Neural progenitor cell (in vitro differentiated cells): ENCODE data around the gene PTPRR. TPM values are rescaled to one million over a fixed set of nuclear protein-coding genes. Genes with fewer than 3 reads are reported as not detected.

ENCODE experiments used
- DNase-seq: peaks from one replicate; pipeline ENCODE4 v3.0.0-alpha.2; 2016; ENCODE audit warnings: low spot score
- H2AFZ ChIP-seq: fragments of 200-600 bp; sonication (generic); replicated peaks from 2 replicates; pipeline ENCODE4 v1.6.1; 2016; ENCODE audit warnings: antibody characterized with exemption
- H3F3A ChIP-seq: fragments of 200-600 bp; sonication (generic); 2 replicates; pipeline ENCODE4 v1.6.1; 2016; ENCODE audit warnings: antibody characterized with exemption, low read depth
- H3K27ac ChIP-seq: fragments of 200-600 bp; sonication (generic); 2 replicates; pipeline ENCODE4 v1.5.1; 2016; ENCODE audit warnings: mild to moderate bottlenecking
- H3K27me3 ChIP-seq: fragments of 200-600 bp; sonication (generic); 2 replicates; pipeline ENCODE4 v1.6.1; 2016; ENCODE audit warnings: mild to moderate bottlenecking, moderate library complexity
- H3K36me3 ChIP-seq: fragments of 200-600 bp; sonication (generic); 2 replicates; pipeline ENCODE4 v1.5.1; 2016
- H3K4me1 ChIP-seq: fragments of 200-600 bp; sonication (generic); 2 replicates; pipeline ENCODE4 v1.6.1; 2016; ENCODE audit warnings: mixed run types
- H3K4me2 ChIP-seq: fragments of 200-600 bp; sonication (generic); 2 replicates; pipeline ENCODE4 v1.6.1; 2016
- H3K4me3 ChIP-seq: fragments of 200-600 bp; sonication (generic); 2 replicates; pipeline ENCODE4 v1.5.1; 2016
- H3K79me2 ChIP-seq: fragments of 200-600 bp; sonication (generic); 2 replicates; pipeline ENCODE4 v1.6.1; 2016; ENCODE audit warnings: low read depth
- H3K9ac ChIP-seq: fragments of 200-600 bp; sonication (generic); 2 replicates; pipeline ENCODE4 v1.6.1; 2016
- H3K9me3 ChIP-seq: fragments of 200-600 bp; sonication (generic); 2 replicates; pipeline ENCODE4 v1.5.1; 2016; ENCODE audit warnings: low read depth
- H4K20me1 ChIP-seq: fragments of 200-600 bp; sonication (generic); 2 replicates; pipeline ENCODE4 v1.6.1; 2016; ENCODE audit warnings: low read depth
- H3K27ac Mint-ChIP-seq: 3 replicates; pipeline ENCODE4 v1.8.0; 2021; ENCODE audit warnings: mixed read lengths
- H3K27me3 Mint-ChIP-seq: 2 replicates; pipeline ENCODE4 v1.8.0; 2022; ENCODE audit warnings: low read depth, mild to moderate bottlenecking, inconsistent platforms, moderate library complexity, mixed read lengths; ENCODE audit not compliant: insufficient read depth
- H3K36me3 Mint-ChIP-seq: 3 replicates; pipeline ENCODE4 v1.8.0; 2021; ENCODE audit warnings: mixed read lengths
- H3K4me1 Mint-ChIP-seq: 3 replicates; pipeline ENCODE4 v1.8.0; 2021; ENCODE audit warnings: mixed read lengths
- H3K4me3 Mint-ChIP-seq: 3 replicates; pipeline ENCODE4 v1.8.0; 2021; ENCODE audit warnings: mild to moderate bottlenecking, moderate library complexity, mixed read lengths
- H3K9me3 Mint-ChIP-seq: 3 replicates; pipeline ENCODE4 v1.8.0; 2020; ENCODE audit warnings: mixed read lengths
- EZH2 ChIP-seq: fragments of 200-600 bp; sonication (generic); IDR thresholded peaks from 2 replicates; pipeline ENCODE4 v1.6.1; 2017; ENCODE audit warnings: antibody characterized with exemption, mild to moderate bottlenecking, moderate library complexity
- EZH2phosphoT487 ChIP-seq: fragments of 200-600 bp; sonication (generic); IDR thresholded peaks from 2 replicates; pipeline ENCODE4 v1.6.1; 2017; ENCODE audit warnings: antibody characterized with exemption
- total RNA-seq: library from RNA; depleted of rRNA; stranded (reverse); fragments of >200 nt; gene quantifications from 2 replicates; pipeline ENCODE4 v1.2.3, GENCODE V29; 2015; ENCODE audit warnings: low replicate concordance
- TF ChIP-seq, protein P1 (sequence below): fragments of 200-600 bp; sonication (generic); IDR thresholded peaks from 2 replicates; pipeline ENCODE4 v1.5.1; 2017; ENCODE audit warnings: antibody characterized with exemption, mild to moderate bottlenecking

The PTPRR gene
- total RNA-seq, 1 donor from 2014 or later = not detected

DNA sequence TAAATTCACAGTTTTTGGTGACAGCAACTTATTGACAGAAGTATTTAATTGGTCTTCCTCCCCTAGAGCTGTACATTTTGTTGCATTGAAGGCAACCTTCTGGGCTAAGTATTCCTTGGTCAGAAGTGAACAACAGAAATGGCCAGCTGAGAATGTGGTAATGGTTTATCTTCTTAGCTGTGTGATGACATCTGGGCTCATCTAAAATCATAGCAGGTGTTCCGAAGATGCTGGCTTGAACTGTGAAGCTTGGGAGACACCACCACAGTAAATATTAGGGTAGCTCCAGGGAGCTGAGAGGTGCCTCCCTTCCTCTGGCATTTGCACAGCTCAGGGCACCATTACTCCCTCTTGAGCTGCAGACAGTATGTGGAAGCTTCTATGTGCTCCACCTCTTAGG lies 279.6 kb downstream of the PTPRR start:
- Mint-ChIP-seq H3K4me3 (no peak overlapping the region), H3K9me3 (no peaks in the 10 kb centered on the region)
- H3F3A ChIP-seq = no peaks in the 10 kb centered on the region

DNA sequence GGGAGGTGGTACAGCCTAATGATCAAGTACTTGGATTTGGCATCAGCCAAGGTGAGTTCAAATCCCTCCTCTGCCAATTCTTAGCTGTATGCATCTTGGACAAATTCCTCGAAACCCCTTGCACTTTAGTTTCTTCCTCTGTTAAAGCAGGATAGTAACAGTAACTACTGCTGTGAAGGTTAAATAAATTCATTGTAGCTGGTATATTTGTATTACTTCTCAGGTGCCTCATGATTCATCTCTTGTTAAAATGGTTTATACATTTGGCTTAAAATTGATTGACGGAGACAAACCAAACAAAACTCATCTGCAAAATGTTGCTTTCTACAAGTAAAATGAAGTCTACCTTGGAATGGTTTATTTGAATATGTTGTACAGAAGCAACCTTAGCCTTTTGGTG lies 281.0 kb downstream of the PTPRR start:
- peaks cover under 1% of the 10 kb centered on the region for H3K4me1 Mint-ChIP-seq
- DNase-seq = no peak
- no peaks in the 10 kb centered on the region for H3K9me3 ChIP-seq
- no peaks in the 10 kb centered on the region for H3F3A ChIP-seq
- no peak overlapping the region for H3K4me3 ChIP-seq
- TF ChIP-seq, protein P1, sequence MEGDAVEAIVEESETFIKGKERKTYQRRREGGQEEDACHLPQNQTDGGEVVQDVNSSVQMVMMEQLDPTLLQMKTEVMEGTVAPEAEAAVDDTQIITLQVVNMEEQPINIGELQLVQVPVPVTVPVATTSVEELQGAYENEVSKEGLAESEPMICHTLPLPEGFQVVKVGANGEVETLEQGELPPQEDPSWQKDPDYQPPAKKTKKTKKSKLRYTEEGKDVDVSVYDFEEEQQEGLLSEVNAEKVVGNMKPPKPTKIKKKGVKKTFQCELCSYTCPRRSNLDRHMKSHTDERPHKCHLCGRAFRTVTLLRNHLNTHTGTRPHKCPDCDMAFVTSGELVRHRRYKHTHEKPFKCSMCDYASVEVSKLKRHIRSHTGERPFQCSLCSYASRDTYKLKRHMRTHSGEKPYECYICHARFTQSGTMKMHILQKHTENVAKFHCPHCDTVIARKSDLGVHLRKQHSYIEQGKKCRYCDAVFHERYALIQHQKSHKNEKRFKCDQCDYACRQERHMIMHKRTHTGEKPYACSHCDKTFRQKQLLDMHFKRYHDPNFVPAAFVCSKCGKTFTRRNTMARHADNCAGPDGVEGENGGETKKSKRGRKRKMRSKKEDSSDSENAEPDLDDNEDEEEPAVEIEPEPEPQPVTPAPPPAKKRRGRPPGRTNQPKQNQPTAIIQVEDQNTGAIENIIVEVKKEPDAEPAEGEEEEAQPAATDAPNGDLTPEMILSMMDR = no peak
- TF ChIP-seq EZH2phosphoT487 (no peak), EZH2 (no peak)
- H4K20me1 ChIP-seq = no peaks in the 10 kb centered on the region
- no peak overlapping the region for H3K4me2 ChIP-seq
- no peaks in the 10 kb centered on the region for H3K79me2 ChIP-seq
- H3K27me3 Mint-ChIP-seq = peaks cover 4% of the 10 kb centered on the region
- H3K4me1 ChIP-seq = no peaks in the 10 kb centered on the region
- no peaks in the 10 kb centered on the region for H3K36me3 Mint-ChIP-seq
- no peaks in the 10 kb centered on the region for H3K36me3 ChIP-seq
- no peaks in the 10 kb centered on the region for H3K27me3 ChIP-seq
- H3K9ac ChIP-seq = no peak overlapping the region
- H2AFZ ChIP-seq = no peak overlapping the region
- no peaks in the 10 kb centered on the region for H3K9me3 Mint-ChIP-seq
- no peak overlapping the region for H3K27ac ChIP-seq
- H3K27ac Mint-ChIP-seq = no peak overlapping the region
- no peak overlapping the region for H3K4me3 Mint-ChIP-seq

More for the DNA sequence above, 279.6 kb downstream of the PTPRR start:
- H3K27ac Mint-ChIP-seq = no peak overlapping the region
- Histone ChIP-seq H3K36me3 (no peaks in the 10 kb centered on the region), H4K20me1 (no peaks in the 10 kb centered on the region), H3K27me3 (no peaks in the 10 kb centered on the region), H3K27ac (no peak overlapping the region), H3K79me2 (no peaks in the 10 kb centered on the region), H3K4me1 (peaks cover 4% of the 10 kb centered on the region), H3K4me3 (no peak overlapping the region), H3K9ac (no peak overlapping the region), H3K4me2 (no peak overlapping the region), H2AFZ (no peak overlapping the region), H3K9me3 (no peaks in the 10 kb centered on the region)
- TF ChIP-seq, protein P1 = no peak
- TF ChIP-seq EZH2phosphoT487 = no peak
- no peak for TF ChIP-seq EZH2
- DNase-seq = no peak
- peaks cover 10% of the 10 kb centered on the region for H3K4me1 Mint-ChIP-seq
- H3K27me3 Mint-ChIP-seq = peaks cover 4% of the 10 kb centered on the region
- H3K36me3 Mint-ChIP-seq = no peaks in the 10 kb centered on the region

DNA sequence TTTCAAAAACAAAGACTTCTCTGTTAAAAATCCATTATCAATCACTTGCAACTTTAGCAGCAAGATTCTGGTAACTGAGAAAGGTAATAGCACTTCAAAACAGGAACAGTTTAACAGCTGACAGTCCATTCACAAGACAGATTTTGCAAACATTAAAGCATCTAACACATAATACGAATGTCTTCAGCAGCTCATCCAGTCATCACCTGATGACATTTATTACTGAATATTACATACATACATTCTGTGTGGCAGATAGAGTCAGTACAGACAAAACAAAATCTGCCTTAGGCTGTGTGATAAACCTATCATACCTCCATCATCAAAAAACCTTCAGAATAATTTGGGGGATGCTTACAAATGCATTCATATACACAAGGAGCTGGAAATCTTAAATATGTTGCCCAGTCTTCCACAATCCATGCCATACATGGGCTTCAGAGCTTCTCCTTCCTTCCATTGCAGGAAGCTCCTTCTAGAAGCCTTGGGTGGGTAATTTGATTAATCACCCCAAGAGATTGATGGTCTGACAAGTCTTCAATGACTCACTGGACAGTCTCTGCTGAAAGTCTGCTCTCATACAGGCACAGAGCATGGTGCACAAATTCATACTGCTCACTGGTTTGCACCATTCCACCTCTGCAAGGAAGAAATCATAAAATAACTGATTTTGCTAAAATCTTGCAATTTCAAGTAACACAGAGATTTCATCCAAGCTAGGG lies 281.7 kb downstream of the PTPRR start:
- no peak overlapping the region for H3K27ac Mint-ChIP-seq
- H3K4me3 ChIP-seq = no peak overlapping the region
- H3K4me1 Mint-ChIP-seq = no peaks in the 10 kb centered on the region
- no peaks in the 10 kb centered on the region for H3F3A ChIP-seq
- no peaks in the 10 kb centered on the region for H3K79me2 ChIP-seq
- H4K20me1 ChIP-seq = no peaks in the 10 kb centered on the region
- H3K9ac ChIP-seq = no peak overlapping the region
- no peak overlapping the region for H3K4me3 Mint-ChIP-seq
- H3K36me3 ChIP-seq = no peaks in the 10 kb centered on the region
- no peak overlapping the region for H2AFZ ChIP-seq
- H3K27me3 Mint-ChIP-seq = peaks cover 4% of the 10 kb centered on the region
- no peaks in the 10 kb centered on the region for H3K9me3 ChIP-seq
- H3K9me3 Mint-ChIP-seq = no peaks in the 10 kb centered on the region
- DNase-seq = no peak
- H3K36me3 Mint-ChIP-seq = no peaks in the 10 kb centered on the region
- no peak overlapping the region for H3K27ac ChIP-seq
- no peak overlapping the region for H3K4me2 ChIP-seq
- no peaks in the 10 kb centered on the region for H3K4me1 ChIP-seq
- TF ChIP-seq, protein P1 = no peak
- no peak for TF ChIP-seq EZH2
- no peak for TF ChIP-seq EZH2phosphoT487
- no peaks in the 10 kb centered on the region for H3K27me3 ChIP-seq
